SK-N-SH treated with all-trans-retinoic acid at 6 μM for 48 hours (cell line): ENCODE results near the gene SEC24D.
A peak's percentile ranks its signal among the peaks of the same experiment; 100 is the strongest.

Experiments used
- ATAC-seq: fragments of 200-7000 bp; cut with Tn5 transposase; 3 replicates; pipeline ENCODE4 v1.9.1; 2020; ENCODE audit warnings: mild to moderate bottlenecking, moderate library complexity
- ARNTL ChIP-seq: fragments of 450-650 bp; formaldehyde crosslinking; IDR thresholded peaks from 2 replicates; pipeline ENCODE4 v1.5.0; 2020; ENCODE audit warnings: low read depth, mild to moderate bottlenecking, moderate library complexity, borderline replicate concordance
- BACH2 ChIP-seq: fragments of 250-450 bp; sonication (Bioruptor Pico); IDR thresholded peaks from 2 replicates; pipeline ENCODE4 v1.9.0; 2021; ENCODE audit warnings: mild to moderate bottlenecking, borderline replicate concordance
- CSDC2 ChIP-seq: fragments of 250-450 bp; sonication (Bioruptor Pico); IDR thresholded peaks from 2 replicates; pipeline ENCODE4 v1.5.0; 2020; ENCODE audit warnings: mild to moderate bottlenecking, moderate library complexity
- ESRRG ChIP-seq: fragments of 250-450 bp; sonication (Bioruptor Pico); IDR thresholded peaks from 2 replicates; pipeline ENCODE4 v1.6.1; 2021; ENCODE audit warnings: mild to moderate bottlenecking
- GLIS3 ChIP-seq: fragments of 250-450 bp; sonication (Bioruptor Pico); IDR thresholded peaks from 2 replicates; pipeline ENCODE4 v1.5.0; 2020; ENCODE audit warnings: mild to moderate bottlenecking, moderate library complexity
- ISL1 ChIP-seq: fragments of 250-450 bp; sonication (Bioruptor Pico); IDR thresholded peaks from 2 replicates; pipeline ENCODE4 v2.1.2; 2022; ENCODE audit warnings: mild to moderate bottlenecking, moderate library complexity
- OSR1 ChIP-seq: fragments of 250-450 bp; sonication (Bioruptor Pico); IDR thresholded peaks from 2 replicates; pipeline ENCODE4 v1.8.0; 2022; ENCODE audit warnings: moderate library complexity, mild to moderate bottlenecking, inconsistent platforms
- RARB ChIP-seq: fragments of 250-450 bp; sonication (Bioruptor Pico); IDR thresholded peaks from 2 replicates; pipeline ENCODE4 v1.8.0; 2021; ENCODE audit warnings: mild to moderate bottlenecking, moderate library complexity
- SNAI2 ChIP-seq: fragments of 250-450 bp; sonication (Bioruptor Pico); IDR thresholded peaks from 2 replicates; pipeline ENCODE4 v1.5.0; 2020; ENCODE audit warnings: mild to moderate bottlenecking, moderate library complexity
- TCF4 ChIP-seq: fragments of 250-450 bp; sonication (Bioruptor Pico); IDR thresholded peaks from 2 replicates; pipeline ENCODE4 v1.8.0; 2021; ENCODE audit warnings: mild to moderate bottlenecking, moderate library complexity, borderline replicate concordance
- ZC3H10 ChIP-seq: fragments of 250-450 bp; sonication (Bioruptor Pico); IDR thresholded peaks from 2 replicates; pipeline ENCODE4 v1.5.1; 2021; ENCODE audit warnings: mild to moderate bottlenecking, moderate library complexity
- ZFP3 ChIP-seq: fragments of 250-450 bp; sonication (Bioruptor Pico); IDR thresholded peaks from 2 replicates; pipeline ENCODE4 v1.5.0; 2020; ENCODE audit warnings: mild to moderate bottlenecking, moderate library complexity
- ZFP30 ChIP-seq: fragments of 450-650 bp; formaldehyde crosslinking; IDR thresholded peaks from 2 replicates; pipeline ENCODE4 v1.5.0; 2022; ENCODE audit warnings: mild to moderate bottlenecking, moderate library complexity
- ZNF565 ChIP-seq: fragments of 450-650 bp; formaldehyde crosslinking; conservative IDR thresholded peaks from 2 replicates; pipeline ENCODE4 v1.5.0; 2020; ENCODE audit warnings: low read depth, mild to moderate bottlenecking, moderate library complexity
- ZNF70 ChIP-seq: fragments of 450-650 bp; formaldehyde crosslinking; IDR thresholded peaks from 2 replicates; pipeline ENCODE4 v1.5.0; 2020; ENCODE audit warnings: mild to moderate bottlenecking, moderate library complexity
- ZNF8 ChIP-seq: fragments of 450-650 bp; formaldehyde crosslinking; IDR thresholded peaks from 2 replicates; pipeline ENCODE4 v1.5.0; 2020; ENCODE audit warnings: mild to moderate bottlenecking, moderate library complexity
- TF ChIP-seq, protein P1 (sequence below): fragments of 250-450 bp; sonication (Bioruptor Pico); IDR thresholded peaks from 2 replicates; pipeline ENCODE4 v1.8.0; 2021; ENCODE audit warnings: low read depth, mild to moderate bottlenecking, moderate library complexity, borderline replicate concordance
- TF ChIP-seq, protein P2 (sequence below): fragments of 250-450 bp; sonication (Bioruptor Pico); IDR thresholded peaks from 2 replicates; pipeline ENCODE4 v1.5.0; 2020; ENCODE audit warnings: mild to moderate bottlenecking, moderate library complexity
- TF ChIP-seq, protein P3 (sequence below): fragments of 250-450 bp; sonication (Bioruptor Pico); IDR thresholded peaks from 2 replicates; pipeline ENCODE4 v1.5.1; 2020; ENCODE audit warnings: low read depth, mild to moderate bottlenecking, moderate library complexity
- TF ChIP-seq, protein P4 (sequence below): fragments of 250-450 bp; sonication (Bioruptor Pico); IDR thresholded peaks from 2 replicates; pipeline ENCODE4 v1.5.1; 2021; ENCODE audit warnings: mild to moderate bottlenecking, moderate library complexity
- TF ChIP-seq, protein P5 (sequence below): fragments of 250-450 bp; sonication (Bioruptor Pico); IDR thresholded peaks from 2 replicates; pipeline ENCODE4 v1.8.0; 2020; ENCODE audit warnings: mild to moderate bottlenecking, moderate library complexity, borderline replicate concordance

SEC24D gene

DNA sequence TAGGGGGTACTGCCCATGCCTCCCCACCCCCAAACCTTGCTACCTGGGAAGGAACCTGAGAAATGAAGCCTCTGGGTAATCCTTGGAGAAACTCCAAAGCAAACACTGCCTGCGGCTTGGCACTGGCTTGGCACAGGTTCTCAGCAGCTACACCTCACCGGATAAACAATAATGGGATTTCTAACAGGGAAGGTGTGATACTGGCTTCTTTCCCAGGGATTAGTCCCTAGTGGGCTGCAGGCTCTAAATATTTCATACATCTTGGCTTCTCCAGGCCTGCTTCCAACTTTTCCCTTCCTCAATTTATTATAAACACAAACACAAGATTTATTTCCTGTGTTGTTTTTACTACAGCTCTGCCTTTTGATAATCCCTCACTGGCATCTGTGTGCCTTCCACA lies 12.5 kb downstream of the SEC24D start:
- TF ChIP-seq SNAI2 (CRISPR knock-in tag): no peak
- no peak for TF ChIP-seq ESRRG (CRISPR knock-in tag)
- TF ChIP-seq ZNF565 (CRISPR knock-in tag): no peak
- TF ChIP-seq RARB (CRISPR knock-in tag): no peak
- no peak for TF ChIP-seq GLIS3 (CRISPR knock-in tag)
- no peak for TF ChIP-seq ISL1
- TF ChIP-seq, protein P1, sequence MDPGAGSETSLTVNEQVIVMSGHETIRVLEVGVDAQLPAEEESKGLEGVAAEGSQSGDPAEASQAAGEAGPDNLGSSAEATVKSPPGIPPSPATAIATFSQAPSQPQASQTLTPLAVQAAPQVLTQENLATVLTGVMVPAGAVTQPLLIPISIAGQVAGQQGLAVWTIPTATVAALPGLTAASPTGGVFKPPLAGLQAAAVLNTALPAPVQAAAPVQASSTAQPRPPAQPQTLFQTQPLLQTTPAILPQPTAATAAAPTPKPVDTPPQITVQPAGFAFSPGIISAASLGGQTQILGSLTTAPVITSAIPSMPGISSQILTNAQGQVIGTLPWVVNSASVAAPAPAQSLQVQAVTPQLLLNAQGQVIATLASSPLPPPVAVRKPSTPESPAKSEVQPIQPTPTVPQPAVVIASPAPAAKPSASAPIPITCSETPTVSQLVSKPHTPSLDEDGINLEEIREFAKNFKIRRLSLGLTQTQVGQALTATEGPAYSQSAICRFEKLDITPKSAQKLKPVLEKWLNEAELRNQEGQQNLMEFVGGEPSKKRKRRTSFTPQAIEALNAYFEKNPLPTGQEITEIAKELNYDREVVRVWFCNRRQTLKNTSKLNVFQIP: no peak
- TF ChIP-seq, protein P2, sequence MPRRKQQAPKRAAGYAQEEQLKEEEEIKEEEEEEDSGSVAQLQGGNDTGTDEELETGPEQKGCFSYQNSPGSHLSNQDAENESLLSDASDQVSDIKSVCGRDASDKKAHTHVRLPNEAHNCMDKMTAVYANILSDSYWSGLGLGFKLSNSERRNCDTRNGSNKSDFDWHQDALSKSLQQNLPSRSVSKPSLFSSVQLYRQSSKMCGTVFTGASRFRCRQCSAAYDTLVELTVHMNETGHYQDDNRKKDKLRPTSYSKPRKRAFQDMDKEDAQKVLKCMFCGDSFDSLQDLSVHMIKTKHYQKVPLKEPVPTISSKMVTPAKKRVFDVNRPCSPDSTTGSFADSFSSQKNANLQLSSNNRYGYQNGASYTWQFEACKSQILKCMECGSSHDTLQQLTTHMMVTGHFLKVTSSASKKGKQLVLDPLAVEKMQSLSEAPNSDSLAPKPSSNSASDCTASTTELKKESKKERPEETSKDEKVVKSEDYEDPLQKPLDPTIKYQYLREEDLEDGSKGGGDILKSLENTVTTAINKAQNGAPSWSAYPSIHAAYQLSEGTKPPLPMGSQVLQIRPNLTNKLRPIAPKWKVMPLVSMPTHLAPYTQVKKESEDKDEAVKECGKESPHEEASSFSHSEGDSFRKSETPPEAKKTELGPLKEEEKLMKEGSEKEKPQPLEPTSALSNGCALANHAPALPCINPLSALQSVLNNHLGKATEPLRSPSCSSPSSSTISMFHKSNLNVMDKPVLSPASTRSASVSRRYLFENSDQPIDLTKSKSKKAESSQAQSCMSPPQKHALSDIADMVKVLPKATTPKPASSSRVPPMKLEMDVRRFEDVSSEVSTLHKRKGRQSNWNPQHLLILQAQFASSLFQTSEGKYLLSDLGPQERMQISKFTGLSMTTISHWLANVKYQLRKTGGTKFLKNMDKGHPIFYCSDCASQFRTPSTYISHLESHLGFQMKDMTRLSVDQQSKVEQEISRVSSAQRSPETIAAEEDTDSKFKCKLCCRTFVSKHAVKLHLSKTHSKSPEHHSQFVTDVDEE (CRISPR knock-in tag): no peak
- no peak for TF ChIP-seq ZNF8 (CRISPR knock-in tag)
- no peak for TF ChIP-seq ZC3H10 (CRISPR knock-in tag)
- no peak for TF ChIP-seq ARNTL (CRISPR knock-in tag)
- no peak for TF ChIP-seq ZFP3 (CRISPR knock-in tag)
- TF ChIP-seq OSR1 (CRISPR knock-in tag): no peak
- TF ChIP-seq ZNF70 (CRISPR knock-in tag): no peak
- no peak for TF ChIP-seq ZFP30 (CRISPR knock-in tag)
- TF ChIP-seq, protein P3, sequence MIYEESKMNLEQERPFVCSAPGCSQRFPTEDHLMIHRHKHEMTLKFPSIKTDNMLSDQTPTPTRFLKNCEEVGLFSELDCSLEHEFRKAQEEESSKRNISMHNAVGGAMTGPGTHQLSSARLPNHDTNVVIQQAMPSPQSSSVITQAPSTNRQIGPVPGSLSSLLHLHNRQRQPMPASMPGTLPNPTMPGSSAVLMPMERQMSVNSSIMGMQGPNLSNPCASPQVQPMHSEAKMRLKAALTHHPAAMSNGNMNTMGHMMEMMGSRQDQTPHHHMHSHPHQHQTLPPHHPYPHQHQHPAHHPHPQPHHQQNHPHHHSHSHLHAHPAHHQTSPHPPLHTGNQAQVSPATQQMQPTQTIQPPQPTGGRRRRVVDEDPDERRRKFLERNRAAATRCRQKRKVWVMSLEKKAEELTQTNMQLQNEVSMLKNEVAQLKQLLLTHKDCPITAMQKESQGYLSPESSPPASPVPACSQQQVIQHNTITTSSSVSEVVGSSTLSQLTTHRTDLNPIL (CRISPR knock-in tag): no peak
- TF ChIP-seq, protein P4, sequence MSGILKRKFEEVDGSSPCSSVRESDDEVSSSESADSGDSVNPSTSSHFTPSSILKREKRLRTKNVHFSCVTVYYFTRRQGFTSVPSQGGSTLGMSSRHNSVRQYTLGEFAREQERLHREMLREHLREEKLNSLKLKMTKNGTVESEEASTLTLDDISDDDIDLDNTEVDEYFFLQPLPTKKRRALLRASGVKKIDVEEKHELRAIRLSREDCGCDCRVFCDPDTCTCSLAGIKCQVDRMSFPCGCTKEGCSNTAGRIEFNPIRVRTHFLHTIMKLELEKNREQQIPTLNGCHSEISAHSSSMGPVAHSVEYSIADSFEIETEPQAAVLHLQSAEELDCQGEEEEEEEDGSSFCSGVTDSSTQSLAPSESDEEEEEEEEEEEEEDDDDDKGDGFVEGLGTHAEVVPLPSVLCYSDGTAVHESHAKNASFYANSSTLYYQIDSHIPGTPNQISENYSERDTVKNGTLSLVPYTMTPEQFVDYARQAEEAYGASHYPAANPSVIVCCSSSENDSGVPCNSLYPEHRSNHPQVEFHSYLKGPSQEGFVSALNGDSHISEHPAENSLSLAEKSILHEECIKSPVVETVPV (CRISPR knock-in tag): no peak
- TF ChIP-seq BACH2: no peak
- ATAC-seq: no peak

DNA sequence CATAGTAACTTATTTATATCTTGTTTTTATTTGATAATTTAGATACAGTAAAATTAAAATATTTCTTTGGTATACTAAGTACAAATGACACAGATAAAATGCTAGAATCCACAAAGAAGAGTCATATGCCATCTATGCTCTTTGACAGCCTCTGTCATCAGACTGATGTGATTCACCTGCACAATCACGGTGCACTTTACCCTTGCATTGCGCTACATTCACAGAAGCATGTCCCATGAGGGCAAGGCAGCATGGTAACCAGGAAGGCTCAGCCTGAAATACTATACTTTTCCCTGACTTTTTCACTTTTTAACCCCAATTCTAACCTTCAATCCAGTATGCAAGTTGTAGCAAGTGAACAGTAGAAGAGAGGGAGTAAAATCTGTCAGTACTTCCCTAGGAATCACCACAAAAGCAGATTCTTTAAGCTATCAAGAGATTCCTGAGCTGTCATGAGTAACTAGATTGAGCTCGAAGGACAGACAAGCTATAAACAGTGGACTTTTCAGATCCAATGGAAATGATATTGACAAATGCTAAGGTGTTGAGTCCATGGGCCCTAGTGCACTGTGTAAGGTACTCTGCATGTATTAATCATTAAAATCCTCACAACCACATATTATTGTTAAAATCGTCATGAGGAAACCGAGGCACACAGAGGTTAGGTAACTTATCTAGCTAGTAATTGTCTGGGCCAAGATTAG lies 14.2 kb downstream of the SEC24D start:
- ATAC-seq: no peak
- no peak for TF ChIP-seq BACH2
- TF ChIP-seq, protein P5, sequence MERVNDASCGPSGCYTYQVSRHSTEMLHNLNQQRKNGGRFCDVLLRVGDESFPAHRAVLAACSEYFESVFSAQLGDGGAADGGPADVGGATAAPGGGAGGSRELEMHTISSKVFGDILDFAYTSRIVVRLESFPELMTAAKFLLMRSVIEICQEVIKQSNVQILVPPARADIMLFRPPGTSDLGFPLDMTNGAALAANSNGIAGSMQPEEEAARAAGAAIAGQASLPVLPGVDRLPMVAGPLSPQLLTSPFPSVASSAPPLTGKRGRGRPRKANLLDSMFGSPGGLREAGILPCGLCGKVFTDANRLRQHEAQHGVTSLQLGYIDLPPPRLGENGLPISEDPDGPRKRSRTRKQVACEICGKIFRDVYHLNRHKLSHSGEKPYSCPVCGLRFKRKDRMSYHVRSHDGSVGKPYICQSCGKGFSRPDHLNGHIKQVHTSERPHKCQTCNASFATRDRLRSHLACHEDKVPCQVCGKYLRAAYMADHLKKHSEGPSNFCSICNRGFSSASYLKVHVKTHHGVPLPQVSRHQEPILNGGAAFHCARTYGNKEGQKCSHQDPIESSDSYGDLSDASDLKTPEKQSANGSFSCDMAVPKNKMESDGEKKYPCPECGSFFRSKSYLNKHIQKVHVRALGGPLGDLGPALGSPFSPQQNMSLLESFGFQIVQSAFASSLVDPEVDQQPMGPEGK (CRISPR knock-in tag): no peak
- no peak for TF ChIP-seq ZNF565 (CRISPR knock-in tag)
- TF ChIP-seq ZNF8 (CRISPR knock-in tag): no peak

DNA sequence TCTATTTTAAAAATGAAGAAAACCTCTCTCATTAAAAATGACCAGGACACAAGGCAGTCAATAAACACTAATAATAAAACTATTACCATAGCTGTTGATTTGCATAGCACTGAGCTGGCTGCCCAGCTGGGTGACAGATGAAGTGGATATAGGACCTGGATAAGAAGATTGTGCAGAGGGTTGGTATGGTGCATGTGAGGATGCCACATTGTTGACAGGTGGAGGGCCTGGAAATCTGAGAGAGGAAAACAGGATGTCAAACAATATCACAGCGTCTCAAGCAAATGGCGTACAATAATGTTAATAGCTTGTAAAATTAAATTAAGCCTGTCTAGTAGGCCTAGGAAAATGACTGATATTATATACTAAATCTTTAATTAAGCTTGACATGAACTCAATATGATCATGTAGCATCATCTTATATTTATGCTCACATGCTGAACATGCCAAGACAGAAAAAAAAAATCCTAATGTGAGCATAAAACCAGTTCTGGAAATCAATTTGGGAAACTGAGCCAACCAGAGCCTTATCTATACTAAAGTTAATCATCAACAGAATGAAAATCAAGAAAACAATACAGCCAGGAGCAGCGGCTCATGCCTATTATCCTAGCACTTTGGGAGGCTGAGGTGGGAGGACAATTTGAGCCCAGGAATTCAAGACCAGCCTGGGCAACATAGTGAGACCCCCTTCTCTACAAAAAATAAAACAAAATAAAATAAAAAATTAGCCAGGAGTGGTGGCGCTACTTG lies 18.6 kb downstream of the SEC24D start:
- ATAC-seq: peak; percentile 52

More for the DNA sequence above, 18.6 kb downstream of the SEC24D start:
- TF ChIP-seq ESRRG (CRISPR knock-in tag) (0 out of 2 replicates have a peak, but pooled peaks have one; percentile 56), ISL1 (peak; percentile 93), TCF4 (CRISPR knock-in tag) (peak; percentile 28; the same call in 1 of the 2 replicates), SNAI2 (CRISPR knock-in tag) (0 out of 2 replicates have a peak, but pooled peaks have one; percentile 49), CSDC2 (no peak)
